KOPT-K1 (cell line): ENCODE results near the gene PGM2.

Experiments used
- H3K27ac ChIP-seq: fragments of 200-600 bp; sonication (generic); 2 replicates; pipeline ENCODE4 v1.5.1; 2016; ENCODE audit warnings: antibody characterized with exemption, mild to moderate bottlenecking, low read depth, low read length; ENCODE audit not compliant: poor library complexity, severe bottlenecking
- H3K36me3 ChIP-seq: fragments of 200-600 bp; sonication (generic); 2 replicates; pipeline ENCODE4 v1.5.1; 2017; ENCODE audit warnings: antibody characterized with exemption, mild to moderate bottlenecking, low read length, moderate library complexity; ENCODE audit not compliant: insufficient read depth
- H3K9me3 ChIP-seq: fragments of 200-600 bp; sonication (generic); 2 replicates; pipeline ENCODE4 v1.5.1; 2017; ENCODE audit warnings: antibody characterized with exemption, low read length, mild to moderate bottlenecking; ENCODE audit not compliant: insufficient read depth, poor library complexity, severe bottlenecking

PGM2 gene

DNA sequence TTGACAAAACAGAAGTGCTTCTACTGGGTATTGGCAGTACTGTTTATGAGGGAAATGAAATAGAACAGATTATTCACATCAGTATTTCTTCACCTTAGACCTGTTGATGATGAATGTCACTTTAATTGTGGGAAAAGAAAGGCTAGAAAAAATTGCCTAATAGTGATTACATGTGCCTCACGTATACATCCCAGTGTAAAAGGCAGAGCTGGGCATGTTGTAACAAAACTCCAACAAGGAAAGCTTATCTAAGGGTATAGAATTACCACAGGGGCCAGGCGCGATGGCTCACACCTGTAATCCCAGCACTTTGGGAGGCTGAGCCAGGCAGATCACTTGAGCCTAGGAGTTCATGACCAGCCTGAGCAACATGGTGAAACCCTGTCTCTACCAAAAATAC, 4.2 kb downstream of the PGM2 start:
- Histone ChIP-seq H3K27ac (no peak overlapping the region), H3K9me3 (no peaks in the 10 kb centered on the region), H3K36me3 (peaks cover 57% of the 10 kb centered on the region)

DNA sequence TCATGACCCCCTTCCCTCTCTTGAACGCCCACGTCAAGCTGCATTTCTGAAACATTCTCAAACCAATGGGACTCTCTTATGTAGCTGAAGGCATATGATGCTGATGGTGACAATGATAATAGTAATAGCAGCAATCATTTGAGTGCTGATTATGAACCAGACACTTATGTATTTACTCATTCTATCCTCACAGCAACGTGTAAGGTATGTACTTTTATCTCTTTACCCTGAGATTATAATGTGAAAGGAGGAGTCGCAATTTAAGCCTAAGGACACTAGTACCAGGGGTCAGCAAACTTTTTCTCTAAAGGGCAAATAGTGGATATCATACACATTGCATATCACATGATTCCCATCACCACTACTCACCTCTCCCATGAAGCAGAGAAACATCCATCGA, 8.5 kb downstream of the PGM2 start:
- peaks cover 96% of the 10 kb centered on the region for H3K36me3 ChIP-seq

DNA sequence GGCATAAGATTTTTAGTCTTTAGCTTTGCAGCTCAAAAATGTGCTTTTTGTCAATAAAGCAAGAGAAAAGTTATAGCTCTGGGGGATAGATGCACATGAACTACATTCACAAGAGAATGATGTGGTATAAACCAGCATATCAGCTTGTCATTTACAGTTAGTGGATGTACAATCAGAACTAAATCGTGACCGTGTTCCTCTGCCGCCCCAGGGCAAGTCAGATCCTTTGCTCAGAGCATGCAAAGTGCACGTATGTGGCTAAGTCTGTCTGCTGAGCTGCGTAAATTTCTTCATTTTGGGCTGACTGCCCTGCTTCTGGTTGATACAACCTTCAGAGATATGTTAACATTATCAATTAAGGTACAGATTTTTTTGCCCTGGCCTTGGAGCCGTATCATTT, 9.3 kb downstream of the PGM2 start:
- no peaks in the 10 kb centered on the region for H3K9me3 ChIP-seq
- H3K36me3 ChIP-seq = peaks cover 96% of the 10 kb centered on the region
- H3K27ac ChIP-seq = no peak overlapping the region

More for the DNA sequence above, 8.5 kb downstream of the PGM2 start:
- no peak overlapping the region for H3K27ac ChIP-seq
- H3K9me3 ChIP-seq = no peaks in the 10 kb centered on the region

DNA sequence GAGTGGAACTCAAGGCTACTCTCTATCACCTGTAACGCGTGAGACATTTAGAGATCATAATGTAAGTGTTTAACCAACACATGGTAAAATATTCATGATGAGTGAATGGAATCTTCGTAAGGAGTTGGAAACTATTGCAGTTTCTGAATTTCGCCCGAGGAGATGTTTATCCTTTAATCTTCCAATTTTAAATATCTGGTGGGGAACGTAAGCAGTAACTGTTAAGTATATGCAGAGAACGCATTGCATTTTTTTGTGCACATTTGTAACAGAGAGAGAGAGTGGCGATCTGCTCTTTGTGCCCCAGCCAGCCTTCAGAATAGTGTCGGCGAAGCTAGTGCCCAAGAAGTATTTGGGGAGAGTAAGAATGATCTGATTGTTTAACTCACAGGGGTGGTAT, 9.8 kb downstream of the PGM2 start:
- H3K27ac ChIP-seq = no peak overlapping the region
- H3K9me3 ChIP-seq = no peaks in the 10 kb centered on the region
- H3K36me3 ChIP-seq = peaks cover 95% of the 10 kb centered on the region

DNA sequence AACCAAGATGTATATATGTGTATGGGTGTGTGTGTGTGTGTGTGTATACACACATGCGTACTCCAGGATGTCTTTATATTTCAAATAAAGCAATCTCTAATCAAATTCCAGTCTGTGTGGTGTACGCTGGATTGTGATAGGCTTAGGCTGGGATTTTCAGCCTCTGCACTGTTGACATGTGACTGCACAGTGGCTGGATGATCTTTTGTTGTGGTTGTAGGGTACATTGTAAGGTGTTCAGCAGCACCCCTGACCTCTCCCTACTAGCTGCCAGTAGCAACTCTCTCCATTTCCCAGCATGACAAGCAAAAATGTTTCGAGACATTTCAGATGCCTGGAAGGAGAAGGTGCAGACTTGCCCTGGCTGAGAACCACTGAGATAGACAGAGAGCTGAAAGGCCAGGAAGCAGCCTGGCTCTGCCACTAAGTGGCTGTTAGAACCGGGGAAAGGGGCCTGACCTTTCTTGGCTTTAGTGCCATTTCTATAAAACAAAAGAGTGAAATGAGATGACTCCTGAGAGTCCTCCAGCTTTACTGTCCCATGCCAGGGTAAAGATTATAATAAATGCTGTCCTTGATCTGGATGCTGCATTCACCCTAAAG, 10.5 kb downstream of the PGM2 start:
- peak overlapping the region; percentile 4 for H3K27ac ChIP-seq
- peaks cover 95% of the 10 kb centered on the region for H3K36me3 ChIP-seq
- no peaks in the 10 kb centered on the region for H3K9me3 ChIP-seq

DNA sequence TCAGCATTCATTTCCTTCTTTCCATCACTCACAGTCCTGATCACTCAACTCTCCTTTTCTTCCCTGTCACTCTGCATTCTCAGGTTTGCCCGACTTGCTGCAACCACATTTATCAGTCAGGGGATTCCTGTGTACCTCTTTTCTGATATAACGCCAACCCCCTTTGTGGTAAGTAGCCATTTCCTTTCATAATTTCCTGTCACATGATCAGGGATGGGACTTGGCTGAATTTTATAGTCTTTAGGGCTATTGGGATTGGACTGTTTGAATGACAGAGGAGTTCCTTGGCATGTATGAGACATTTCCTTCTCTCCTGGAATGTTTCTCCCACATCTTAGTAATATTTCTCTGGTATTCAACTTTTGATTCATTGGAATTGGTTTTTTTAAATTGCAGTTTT, 11.0 kb downstream of the PGM2 start:
- H3K27ac ChIP-seq = peak overlapping the region; percentile 4
- no peaks in the 10 kb centered on the region for H3K9me3 ChIP-seq
- H3K36me3 ChIP-seq = peaks cover 93% of the 10 kb centered on the region

DNA sequence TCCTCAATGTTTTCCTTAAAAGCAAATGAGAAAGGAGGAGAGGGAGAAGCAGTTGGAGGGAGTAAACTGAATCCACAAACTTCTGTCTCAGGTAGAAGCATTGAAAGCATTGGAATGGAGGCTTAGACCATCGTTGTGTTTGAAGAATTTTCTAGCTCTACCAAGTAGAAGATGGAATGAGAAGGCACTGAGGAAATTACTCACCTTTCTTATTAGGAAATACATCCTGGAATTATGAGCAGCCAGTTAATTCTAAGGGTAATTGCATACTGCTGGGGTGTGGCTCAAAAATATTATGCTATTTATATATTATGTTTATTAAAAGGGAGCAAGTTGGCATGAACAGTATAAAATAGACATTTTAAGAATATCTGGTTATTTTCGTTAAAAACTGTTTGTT, 12.9 kb downstream of the PGM2 start:
- Histone ChIP-seq H3K36me3 (peaks cover 92% of the 10 kb centered on the region), H3K9me3 (no peaks in the 10 kb centered on the region), H3K27ac (no peak overlapping the region)

DNA sequence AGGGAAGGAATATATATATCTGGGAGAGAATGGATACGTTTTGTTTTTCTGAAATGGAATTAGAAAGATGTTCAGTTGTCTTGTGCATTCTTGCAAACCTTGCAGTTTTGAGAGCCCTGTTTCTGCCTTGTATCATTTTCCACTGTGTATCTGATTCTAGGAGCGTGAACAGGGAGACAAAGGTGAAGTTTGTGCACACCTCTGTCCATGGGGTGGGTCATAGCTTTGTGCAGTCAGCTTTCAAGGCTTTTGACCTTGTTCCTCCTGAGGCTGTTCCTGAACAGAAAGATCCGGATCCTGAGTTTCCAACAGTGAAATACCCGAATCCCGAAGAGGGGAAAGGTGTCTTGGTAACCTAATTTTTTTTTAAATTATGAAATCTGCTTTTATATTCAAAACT, 17.7 kb downstream of the PGM2 start:
- Histone ChIP-seq H3K27ac (no peak overlapping the region), H3K36me3 (peaks cover 92% of the 10 kb centered on the region), H3K9me3 (no peaks in the 10 kb centered on the region)

DNA sequence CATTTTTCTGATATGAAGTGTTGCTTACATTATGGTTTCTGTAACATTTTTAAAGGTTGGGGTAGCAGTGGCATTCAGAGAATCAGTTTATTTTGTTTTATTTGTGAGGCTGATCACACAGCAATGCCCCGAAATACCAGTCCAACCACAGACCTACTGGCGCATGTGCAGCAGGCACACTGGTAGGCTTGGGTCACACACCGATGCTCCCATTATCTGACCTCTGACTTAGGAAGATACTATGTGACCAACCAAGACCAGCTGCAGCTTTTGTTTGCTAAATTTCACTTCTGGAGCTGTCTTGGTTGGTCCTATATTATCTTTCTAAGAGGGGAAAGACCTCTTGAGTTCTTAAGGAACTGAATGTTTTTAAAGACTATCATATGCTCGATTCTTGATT, 18.7 kb downstream of the PGM2 start:
- no peaks in the 10 kb centered on the region for H3K9me3 ChIP-seq
- H3K36me3 ChIP-seq = peaks cover 90% of the 10 kb centered on the region
- H3K27ac ChIP-seq = no peak overlapping the region

DNA sequence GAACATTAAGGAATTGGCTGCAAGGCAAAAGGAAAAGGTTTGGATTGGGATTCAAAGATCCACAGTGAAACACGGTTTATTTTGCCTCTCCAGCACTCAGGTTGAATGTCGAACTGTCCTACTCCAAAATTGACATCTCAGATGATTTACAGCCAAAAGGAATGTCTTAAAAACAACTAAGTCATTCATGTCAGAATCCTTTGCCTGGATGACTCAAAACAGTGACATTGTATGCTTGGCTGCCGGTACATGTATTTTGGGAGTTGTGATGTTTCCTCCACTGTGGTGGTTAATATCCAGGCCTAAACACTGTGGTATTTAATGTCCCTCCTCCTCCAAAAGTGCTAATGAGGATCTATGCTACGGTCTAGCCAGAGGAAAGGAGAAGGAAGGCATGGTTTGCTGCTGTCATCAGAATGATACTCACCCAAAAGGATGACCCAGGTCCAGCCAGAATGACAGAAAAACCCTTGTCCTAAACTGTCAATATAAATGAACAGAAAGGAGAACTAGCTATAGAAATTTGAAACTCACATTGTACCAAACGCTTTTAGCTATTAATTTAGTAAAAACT, 20.9 kb downstream of the PGM2 start:
- no peaks in the 10 kb centered on the region for H3K9me3 ChIP-seq
- H3K36me3 ChIP-seq = peaks cover 94% of the 10 kb centered on the region
- no peak overlapping the region for H3K27ac ChIP-seq

DNA sequence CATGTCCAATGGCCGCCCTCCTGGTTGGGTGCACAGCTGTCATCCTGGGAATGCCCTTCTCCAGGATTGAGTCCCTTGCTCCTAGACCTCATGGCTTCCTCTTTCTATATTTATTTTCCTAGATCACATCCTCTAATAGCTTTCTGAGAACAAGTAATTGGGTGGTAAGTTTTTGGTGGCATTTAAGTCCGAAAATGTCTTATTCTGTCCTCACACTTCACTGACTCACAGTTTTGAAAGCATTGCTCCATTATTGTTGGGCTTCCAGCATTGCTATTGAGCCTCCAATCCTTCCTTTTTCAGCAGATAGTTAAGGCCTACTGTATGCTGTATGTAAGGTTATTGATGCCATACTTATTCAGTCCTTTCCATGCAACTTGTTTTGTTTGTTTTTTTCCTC, 25.9 kb downstream of the PGM2 start:
- H3K27ac ChIP-seq = no peak overlapping the region
- H3K36me3 ChIP-seq = peaks cover 93% of the 10 kb centered on the region
- H3K9me3 ChIP-seq = no peaks in the 10 kb centered on the region

DNA sequence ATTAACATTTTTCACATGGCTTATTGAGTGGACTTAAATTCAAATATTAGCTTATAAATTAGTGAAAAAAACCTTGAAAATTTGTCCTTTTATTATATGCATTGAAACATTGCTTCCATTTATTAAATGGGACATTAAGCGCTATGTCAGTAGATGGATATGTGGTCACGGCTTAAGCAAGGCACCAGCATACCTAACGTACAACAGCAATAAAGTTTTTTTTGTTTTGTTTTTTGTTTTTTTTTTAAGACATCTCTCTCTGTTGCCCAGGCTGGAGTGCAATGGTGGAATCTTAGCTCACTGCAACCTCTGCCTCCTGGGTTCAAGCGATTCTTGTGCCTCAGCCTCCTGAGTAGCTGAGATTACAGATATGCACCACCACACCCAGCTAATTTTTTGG, 31.6 kb downstream of the PGM2 start:
- Histone ChIP-seq H3K9me3 (no peaks in the 10 kb centered on the region), H3K36me3 (peaks cover 93% of the 10 kb centered on the region)

DNA sequence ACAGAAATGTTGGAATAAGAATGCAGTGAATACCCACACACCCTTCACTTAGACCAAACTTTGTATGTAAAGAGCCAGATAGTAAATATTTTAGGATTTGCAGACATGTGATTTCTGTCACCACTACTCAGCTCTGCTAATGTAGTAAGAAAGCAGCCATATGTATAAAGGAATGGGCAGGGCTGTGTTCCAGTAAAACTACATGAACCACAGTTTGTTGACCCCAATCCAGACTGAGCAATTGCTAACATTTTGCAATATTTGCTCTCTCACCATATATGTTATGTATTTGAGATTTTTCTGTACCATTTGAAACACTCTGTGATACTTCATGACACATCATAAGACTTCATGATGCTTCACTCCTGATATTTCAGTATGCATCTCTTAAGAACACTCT, 32.4 kb downstream of the PGM2 start:
- Histone ChIP-seq H3K36me3 (peaks cover 94% of the 10 kb centered on the region), H3K9me3 (no peaks in the 10 kb centered on the region), H3K27ac (no peak overlapping the region)

More for the DNA sequence above, 31.6 kb downstream of the PGM2 start:
- H3K27ac ChIP-seq = no peak overlapping the region

DNA sequence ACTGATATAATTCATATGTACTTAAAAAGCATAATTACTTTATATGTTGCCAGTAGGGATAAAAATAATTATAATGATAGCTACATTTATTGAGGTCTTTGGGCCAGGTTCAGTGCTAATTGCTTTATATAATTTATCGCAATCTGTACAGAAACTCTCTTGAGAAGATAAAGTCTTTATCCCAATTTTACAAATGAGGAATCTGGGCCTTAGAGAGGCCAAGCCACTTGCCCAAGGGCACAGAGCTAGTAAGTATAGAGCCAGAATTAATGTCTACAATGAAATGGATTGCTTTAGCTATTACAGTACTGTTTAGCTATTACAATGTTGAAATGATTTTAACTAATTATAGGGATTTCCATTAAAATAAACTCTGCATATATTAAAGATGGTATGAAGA, 33.8 kb downstream of the PGM2 start:
- Histone ChIP-seq H3K27ac (no peak overlapping the region), H3K9me3 (no peaks in the 10 kb centered on the region), H3K36me3 (peaks cover 93% of the 10 kb centered on the region)

DNA sequence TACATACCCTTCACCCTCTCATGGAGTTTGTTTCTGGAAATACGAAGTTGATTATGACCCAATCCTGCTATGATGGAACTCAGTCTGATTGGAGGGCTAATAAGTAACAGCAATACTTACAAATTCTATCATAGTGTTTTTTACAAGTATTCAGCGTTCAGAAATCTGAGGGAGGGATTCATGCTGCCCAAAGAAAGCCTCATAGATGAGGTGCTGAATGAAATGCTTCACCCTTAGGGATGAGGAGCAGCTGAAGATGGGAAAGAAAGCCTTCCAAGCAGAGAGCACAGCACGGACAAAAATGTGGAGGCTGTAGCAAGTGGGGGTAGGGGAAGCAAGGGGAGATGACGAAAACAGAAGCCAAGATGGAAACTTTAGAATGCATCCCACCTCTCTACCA, 36.5 kb downstream of the PGM2 start:
- Histone ChIP-seq H3K27ac (no peak overlapping the region), H3K36me3 (peaks cover 81% of the 10 kb centered on the region)

DNA sequence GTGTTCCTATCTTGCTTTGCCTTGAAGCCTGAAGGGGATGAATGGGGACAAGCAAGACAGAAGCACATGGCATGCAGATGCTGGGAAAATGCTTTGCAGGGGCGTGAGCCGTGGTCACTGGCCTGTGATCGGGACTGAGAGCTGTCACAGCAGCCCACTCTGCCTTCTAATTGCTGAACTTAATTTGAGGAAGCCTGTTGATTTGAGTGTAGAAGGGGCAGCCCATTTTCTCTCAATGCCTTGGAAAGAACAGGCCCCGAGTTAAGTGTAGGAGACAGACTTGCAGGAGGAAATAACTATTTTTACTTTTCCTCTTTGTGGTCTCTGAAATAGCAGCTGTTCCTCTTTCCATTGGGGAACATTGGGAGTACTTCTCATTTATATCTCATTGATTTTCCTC, 38.3 kb downstream of the PGM2 start:
- no peaks in the 10 kb centered on the region for H3K9me3 ChIP-seq
- H3K27ac ChIP-seq = no peak overlapping the region
- H3K36me3 ChIP-seq = peaks cover 71% of the 10 kb centered on the region

More for the DNA sequence above, 36.5 kb downstream of the PGM2 start:
- H3K9me3 ChIP-seq = no peaks in the 10 kb centered on the region
